Eye (tissue), 1 donor: ENCODE results near the gene DAPK3.
"Not testable (repeated sequence)": the region's sequence is repeated elsewhere in the genome, so short reads cannot be mapped to it uniquely, and the experiment has no call there.

Experiments
- DNase-seq: peaks from one replicate; pipeline ENCODE4 v3.0.0-alpha.2; 2015

DAPK3 gene

GRCh38 chr19:3977242-3978143, 6.6 kb upstream of the DAPK3 start:
- DNase-seq: no peak

- DNase-seq: no peak
Measured at GRCh38 chr19:3976495-3977241, 5.8 kb upstream of the DAPK3 start.

DNA sequence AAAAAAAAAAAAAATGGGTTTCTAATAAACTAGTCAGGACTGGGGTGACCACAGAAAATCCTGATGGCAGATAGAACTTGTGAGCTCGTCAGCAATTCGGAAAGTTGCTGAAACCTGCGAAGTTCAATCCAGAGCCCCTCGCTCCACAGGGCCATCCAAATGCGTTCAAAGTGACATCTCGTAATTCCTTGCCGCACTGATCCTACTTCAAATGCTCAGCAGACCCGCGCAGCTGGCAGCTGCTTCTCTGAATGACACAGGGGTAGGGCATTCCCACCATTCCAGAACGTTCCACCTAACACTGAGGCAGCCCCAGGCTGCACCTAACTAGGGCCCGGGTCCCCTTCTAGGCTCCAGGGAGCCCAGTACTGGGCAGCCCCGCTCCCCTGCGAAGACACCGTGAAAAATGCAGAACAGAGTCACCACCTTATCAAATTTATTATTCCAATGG, 4.8 kb upstream of the DAPK3 start:
- DNase-seq: no peak

DNA sequence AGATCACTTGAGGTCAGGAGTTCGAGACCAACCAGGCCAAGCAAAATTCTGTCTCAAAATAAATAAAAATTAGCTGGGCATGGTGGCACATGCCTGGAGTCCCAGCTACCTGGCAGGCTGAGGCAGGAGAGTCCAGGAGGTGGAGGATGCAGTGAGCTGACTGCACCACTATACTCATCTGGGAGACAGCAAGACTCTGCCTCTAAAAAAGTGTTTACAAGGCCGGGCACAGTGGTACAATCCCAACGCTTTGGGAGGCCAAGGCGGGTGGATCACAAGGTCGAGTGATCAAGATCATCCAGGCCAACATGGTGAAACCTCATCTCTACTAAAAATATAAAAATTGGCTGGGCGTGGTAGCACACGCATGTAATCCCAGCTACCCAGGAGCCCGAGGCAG, 4.2 kb upstream of the DAPK3 start:
- DNase-seq: no peak

DNA sequence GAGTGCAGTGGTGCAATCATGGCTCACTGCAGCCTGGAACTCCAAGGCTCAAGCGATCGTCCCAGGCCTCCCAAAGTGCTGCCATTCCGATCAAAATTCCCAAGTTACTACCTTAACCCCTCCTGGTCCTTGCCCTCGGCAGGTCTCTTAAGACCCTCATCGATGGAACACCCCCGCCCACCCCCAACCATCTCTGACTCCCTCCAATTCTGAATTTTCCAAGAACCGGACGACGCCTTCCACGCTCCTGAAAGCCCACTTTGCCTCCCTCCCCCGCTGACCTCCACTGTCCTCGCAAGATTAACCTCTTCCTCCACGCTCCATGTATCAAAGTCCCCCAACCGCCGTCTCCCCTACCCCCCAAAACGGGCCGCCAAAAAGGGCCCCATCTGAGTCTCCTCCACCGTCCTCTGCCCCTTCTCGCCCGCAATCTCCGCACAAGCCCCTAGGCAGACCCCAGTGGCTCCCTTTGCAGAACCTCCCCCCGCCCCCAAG, 539 bp downstream of the DAPK3 start:
- peak; percentile 40 for DNase-seq

GRCh38 chr19:3969435-3970312, 1.2 kb downstream of the DAPK3 start:
- DNase-seq: peak; percentile 42

- DNase-seq: peak; percentile 95
Measured at GRCh38 chr19:3968556-3969434, 2.1 kb downstream of the DAPK3 start.

DNA sequence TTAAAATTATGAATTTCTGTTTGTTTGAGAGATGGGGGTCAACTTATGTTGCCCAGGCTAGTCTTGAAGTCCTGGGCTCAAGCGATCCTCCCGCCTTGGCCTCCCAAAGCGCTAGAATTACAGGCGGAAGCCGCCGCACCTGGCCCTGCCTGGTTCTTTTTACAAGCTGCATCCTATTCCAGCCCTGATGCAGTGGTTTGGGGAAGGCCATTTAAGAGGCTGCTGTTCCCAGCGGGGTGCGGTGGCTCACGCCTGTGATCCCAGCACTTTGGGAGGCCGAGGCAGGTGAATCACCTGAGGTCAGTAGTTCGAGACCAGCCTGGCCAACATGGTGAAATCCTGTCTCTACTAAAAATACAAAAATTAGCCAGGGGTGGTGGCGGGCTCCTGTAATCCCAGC, 2.9 kb downstream of the DAPK3 start:
- DNase-seq: not testable (repeated sequence)

DNA sequence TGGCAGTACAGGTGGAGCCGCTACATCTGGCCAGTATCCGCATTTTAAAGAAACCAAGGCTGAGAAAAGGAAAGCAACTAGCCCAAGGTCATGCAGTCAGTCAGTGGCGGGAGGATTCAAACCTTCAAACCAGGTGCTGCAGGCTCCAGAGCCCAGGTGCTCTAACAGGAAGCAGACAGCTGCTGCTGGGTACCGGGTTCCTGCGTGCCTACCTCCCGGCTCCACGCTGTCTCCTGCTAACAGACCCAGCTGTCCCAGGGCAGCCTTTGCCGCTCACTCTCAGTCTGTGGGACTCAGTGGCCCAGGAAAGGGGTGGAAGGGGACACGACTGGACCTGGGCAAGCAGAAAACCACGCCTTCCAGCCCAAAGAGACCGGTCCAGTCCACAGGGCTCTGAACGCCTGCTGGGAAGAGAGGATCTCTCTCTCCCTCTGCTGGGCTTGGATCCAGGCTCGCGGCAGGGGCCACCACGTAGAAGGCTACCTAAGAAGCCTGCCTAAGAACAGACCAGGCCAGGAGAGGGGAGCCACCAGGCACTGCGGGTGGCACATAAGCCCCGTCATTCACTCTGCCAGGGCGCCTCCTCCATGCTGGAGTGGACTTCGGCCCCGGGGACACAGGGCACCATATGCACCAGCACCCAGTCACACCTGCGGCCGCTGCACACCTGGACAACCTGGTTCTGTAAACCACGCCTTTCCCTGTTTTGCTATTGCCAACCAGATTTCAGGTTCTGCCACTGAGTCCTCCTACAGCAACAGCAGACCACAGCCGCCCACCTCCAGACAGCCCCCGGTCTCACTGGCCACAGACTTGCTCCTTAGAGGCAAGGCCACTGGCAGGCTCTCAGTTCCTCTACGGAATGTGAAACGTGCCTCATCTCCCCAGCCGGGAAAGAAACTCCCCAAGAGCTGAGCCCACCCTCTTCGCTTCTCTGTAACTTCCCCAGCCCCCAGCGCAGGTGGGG, 4.6 kb downstream of the DAPK3 start:
- no peak for DNase-seq

- no peak for DNase-seq
Measured at GRCh38 chr19:3964256-3965194, 6.4 kb downstream of the DAPK3 start.

DNA sequence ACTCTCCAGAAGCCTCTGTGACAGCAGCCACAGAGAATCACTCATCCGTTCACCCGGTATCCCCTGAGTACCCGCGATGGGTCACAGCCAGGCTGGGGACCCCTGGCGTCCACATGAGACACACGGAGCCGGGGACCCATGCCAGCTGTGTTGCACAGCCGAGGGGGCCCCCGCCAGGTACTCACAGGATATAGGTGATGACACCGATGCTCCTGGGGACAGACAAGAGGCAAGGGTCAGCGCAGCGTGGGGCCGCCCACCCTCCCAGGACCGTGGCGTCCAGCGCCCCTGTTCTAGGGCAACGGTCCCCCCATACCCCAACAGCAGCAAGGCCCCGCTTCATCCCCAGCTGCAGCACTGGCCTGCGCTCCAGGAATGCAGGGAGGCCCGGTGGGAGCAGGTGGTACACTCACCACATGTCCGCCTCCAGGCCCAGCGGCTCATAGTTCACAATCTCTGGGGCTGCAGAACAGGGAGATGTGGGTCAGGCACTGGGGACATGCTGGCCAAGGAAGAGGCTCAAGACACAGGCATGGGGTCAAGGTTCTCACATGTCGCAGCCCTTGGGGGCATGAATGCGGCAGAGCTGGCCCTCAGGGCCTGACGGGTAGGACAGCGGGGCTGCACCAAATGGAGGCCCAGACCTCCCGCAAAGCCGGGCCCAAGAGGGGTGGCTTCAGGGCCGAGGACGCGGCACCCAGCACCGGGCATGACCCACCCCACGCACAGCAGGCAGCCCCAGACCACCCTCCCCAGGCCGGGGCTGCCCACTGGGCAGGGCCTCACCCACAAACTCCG, 7.2 kb downstream of the DAPK3 start:
- DNase-seq: no peak

GRCh38 chr19:3961007-3961406, 9.9 kb downstream of the DAPK3 start:
- DNase-seq: no peak

GRCh38 chr19:3959766-3960131, 11.2 kb downstream of the DAPK3 start:
- DNase-seq: no peak

DNA sequence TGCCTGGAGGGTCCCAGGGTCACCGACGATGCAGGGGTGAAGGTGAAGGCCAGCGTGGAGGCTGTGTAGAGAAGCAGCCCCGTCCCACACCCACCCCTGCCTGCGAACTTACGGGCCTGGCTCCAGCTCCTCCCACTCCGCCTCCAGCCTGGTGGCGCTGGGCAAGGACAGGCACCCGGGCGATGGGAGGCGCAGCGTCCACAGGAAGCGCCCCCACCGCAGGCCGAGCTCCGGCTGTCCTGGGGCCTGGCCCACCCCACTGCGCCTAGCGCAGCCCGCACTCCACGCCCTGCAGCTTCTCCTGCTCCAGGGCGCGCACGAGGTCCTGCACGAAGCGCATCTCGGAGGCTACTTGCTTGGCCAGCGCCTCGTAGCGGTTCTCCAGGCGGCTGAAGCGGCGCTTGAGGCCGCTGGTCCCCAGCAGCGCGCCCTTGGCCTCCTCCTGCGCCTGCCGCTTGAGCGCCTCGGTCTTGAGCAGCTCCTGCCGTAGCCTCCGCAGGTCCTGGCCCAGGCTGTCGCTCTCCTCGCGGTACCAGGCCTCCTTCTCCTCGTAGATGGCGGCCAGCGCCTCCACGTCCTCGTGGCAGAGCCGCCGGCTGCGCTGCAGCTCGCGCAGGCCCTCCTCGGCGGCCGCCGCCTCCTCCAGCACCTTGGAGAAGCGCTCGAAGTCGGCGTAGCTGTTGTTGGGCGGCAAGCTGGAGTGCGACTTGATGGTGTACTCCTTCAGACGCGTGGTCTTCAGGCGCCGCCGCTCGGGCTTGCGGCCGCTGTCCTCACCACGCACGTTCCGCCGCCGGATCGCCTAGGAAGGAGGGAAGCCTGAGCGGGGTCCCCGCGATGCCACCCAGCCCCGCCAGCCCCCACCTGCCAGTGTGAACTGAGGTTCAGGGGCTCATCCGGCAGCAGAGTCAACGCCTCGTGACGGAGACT, 11.8 kb downstream of the DAPK3 start:
- no peak for DNase-seq

DNA sequence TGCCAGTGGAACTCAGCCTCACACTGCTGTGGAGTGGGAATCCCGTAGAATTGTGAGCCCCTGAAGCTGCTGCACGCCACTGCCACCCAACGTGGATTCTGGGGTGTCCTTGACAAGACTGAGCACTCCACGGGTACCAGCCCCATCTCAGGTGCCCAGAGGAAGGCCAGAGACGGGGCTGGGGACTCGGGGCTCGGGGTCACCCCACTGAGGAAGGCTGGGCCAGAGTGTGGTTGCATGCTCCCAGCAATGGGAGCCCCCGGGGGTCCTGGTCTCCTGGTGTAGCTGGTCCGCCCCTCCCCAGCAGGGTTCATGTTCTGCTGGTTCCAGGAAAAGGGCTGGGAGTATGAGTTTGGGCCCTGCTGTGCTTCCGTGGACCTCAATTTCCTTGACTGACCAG, 15.2 kb downstream of the DAPK3 start:
- no peak for DNase-seq

DNA sequence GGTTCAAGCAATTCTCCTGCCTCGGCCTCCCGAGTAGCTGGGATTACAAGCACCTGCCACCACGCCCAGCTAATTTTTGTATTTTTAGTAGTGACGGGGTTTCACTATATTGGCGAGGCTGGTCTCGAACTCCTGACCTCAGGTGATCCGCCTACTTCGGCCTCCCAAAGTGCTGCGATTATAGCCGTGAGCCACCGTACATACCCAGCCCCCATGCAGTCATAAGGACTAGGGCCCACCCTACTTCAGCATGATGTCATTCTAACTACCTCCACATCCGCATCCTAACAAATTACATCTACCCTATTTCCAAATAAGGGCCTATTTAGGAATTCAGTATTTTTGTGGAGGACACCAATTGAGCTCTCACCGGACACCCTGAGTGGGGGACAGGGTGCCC, 15.6 kb downstream of the DAPK3 start:
- DNase-seq: not testable (repeated sequence)

DNA sequence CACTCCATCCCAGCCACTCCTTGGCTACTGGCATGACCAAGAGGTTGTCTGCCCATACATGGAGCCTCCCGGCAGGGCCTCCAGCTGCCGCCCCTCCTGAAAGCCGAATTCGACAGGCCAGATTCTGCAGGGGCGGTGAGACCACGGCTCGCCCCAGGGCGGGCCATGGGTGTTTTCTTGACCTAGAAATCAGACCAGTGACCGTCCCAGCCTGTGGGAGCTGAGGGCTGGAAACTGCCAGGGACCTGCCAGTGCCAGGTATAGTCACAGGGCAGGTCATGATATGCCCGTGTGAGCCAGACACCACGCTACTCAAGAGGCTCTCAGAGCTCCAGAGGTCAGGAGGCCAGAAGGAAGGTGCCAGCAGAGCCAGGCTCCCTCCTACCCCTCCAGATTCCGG, 16.8 kb downstream of the DAPK3 start:
- DNase-seq: no peak
